CD8-positive, alpha-beta memory T cell (primary cell): Measurements from ENCODE around the gene OR8G5. TPM values are rescaled to one million over a fixed set of nuclear protein-coding genes. Genes with fewer than 3 reads are reported as not detected.

Experiments
- CTCF ChIA-PET: fragments of 350-600 bp; sonication (Branson Sonifier 250); formaldehyde crosslinking; loops from one replicate; lab custom pipeline; 2021; ENCODE audit warnings: antibody characterized with exemption; lab: Charles Lee
- POLR2A ChIA-PET: fragments of 350-600 bp; sonication (Branson Sonifier 250); formaldehyde crosslinking; loops from one replicate; lab custom pipeline; 2021; ENCODE audit warnings: antibody characterized with exemption; lab: Charles Lee
- DNase-seq, 5 donors: peaks; one replicate each; pipeline versions ENCODE4 v3.0.0 to v3.0.0-alpha.2; 2020 to 2022; ENCODE audit warnings: mixed read lengths in 1 of 5
- H3K27ac ChIP-seq: one replicate; pipeline ENCODE4 v1.7.0; 2013; ENCODE audit warnings: low read depth, mild to moderate bottlenecking, low read length, moderate library complexity
- H3K27me3 ChIP-seq: 2 replicates; pipeline ENCODE4 v1.7.0; 2013; ENCODE audit warnings: low read length, mild to moderate bottlenecking; ENCODE audit not compliant: insufficient read depth, poor library complexity, severe bottlenecking
- H3K36me3 ChIP-seq: 2 replicates; pipeline ENCODE4 v1.7.0; 2013; ENCODE audit warnings: mild to moderate bottlenecking, low read length, moderate library complexity; ENCODE audit not compliant: insufficient read depth
- H3K4me1 ChIP-seq: 2 replicates; pipeline ENCODE4 v1.7.0; 2013; ENCODE audit warnings: mild to moderate bottlenecking, low read length, moderate library complexity; ENCODE audit not compliant: insufficient read depth
- H3K4me3 ChIP-seq: 2 replicates; pipeline ENCODE4 v1.7.0; 2013; ENCODE audit warnings: mild to moderate bottlenecking, low read length
- H3K9me3 ChIP-seq: 2 replicates; pipeline ENCODE4 v1.7.0; 2013; ENCODE audit warnings: mild to moderate bottlenecking, low read length
- H3K27ac Mint-ChIP-seq, 8 donors: one replicate each; pipeline ENCODE4 v1.8.0; 2020 to 2021; ENCODE audit warnings: mixed read lengths in 8 of 8, mild to moderate bottlenecking in 6 of 8, inconsistent platforms in 3 of 8, moderate library complexity in 3 of 8
- H3K27me3 Mint-ChIP-seq, 2 donors: one replicate each; pipeline ENCODE4 v1.8.0; 2020 to 2021; ENCODE audit warnings: mixed read lengths in 2 of 2, mild to moderate bottlenecking in 1 of 2, moderate library complexity in 1 of 2
- H3K36me3 Mint-ChIP-seq, 3 donors: one replicate each; pipeline ENCODE4 v1.8.0; 2020 to 2021; ENCODE audit warnings: mixed read lengths in 3 of 3, inconsistent platforms in 1 of 3, mild to moderate bottlenecking in 1 of 3
- H3K4me1 Mint-ChIP-seq, 3 donors: one replicate each; pipeline ENCODE4 v1.8.0; 2020 to 2021; ENCODE audit warnings: mixed read lengths in 3 of 3, inconsistent platforms in 1 of 3, mild to moderate bottlenecking in 1 of 3
- H3K4me3 Mint-ChIP-seq, 7 donors: one replicate each; pipeline ENCODE4 v1.8.0; 2020 to 2021; ENCODE audit warnings: mixed read lengths in 7 of 7, mild to moderate bottlenecking in 6 of 7, moderate library complexity in 4 of 7, inconsistent platforms in 2 of 7
- H3K9me3 Mint-ChIP-seq, 5 donors: one replicate each; pipeline ENCODE4 v1.8.0; 2020 to 2022; ENCODE audit warnings: mixed read lengths in 5 of 5, mild to moderate bottlenecking in 3 of 5, moderate library complexity in 2 of 5, inconsistent platforms in 1 of 5
- polyA plus RNA-seq: library from polyadenylated mRNA; unstranded; fragments of 300-500 nt; fragmentation: Illumina TruSeq; gene quantifications from one replicate; pipeline ENCODE4 v1.2.3, GENCODE V29; 2021
- total RNA-seq, 2 experiments: library from RNA; stranded (reverse); gene quantifications; one replicate each; pipeline ENCODE4 v1.2.3, GENCODE V29; 2021

The OR8G5 gene
- total and polyA plus RNA-seq, 3 experiments from 2014 or later, result not detected

DNA sequence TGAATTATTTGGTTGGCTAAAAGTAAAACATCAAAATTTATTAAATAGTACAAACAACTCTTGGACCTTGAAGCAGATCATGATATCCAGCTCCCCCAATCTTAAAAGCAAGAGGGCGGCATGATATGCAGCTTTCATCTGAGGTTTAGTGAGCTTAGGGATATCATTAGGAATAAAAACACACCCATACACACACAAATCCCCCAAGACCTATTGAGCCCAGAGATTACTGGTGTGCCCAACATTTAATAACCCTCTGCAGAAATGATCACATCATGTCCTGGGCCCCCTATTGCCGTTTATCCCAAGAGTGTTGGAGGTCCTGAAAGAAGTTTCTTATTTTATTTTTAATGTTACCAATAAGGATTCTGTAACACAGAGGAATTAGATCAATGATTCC, 57.7 kb downstream of the OR8G5 start, which contains the start of gene OR8D1:
Gene OR8D1 (minus strand): TSS at position 101 of the 400 bp plus-strand sequence. CDS start 3,183 bp downstream, outside the sequence.
- H3K36me3 Mint-ChIP-seq, result no peaks in the 10 kb centered on the region
- H3K27ac Mint-ChIP-seq, result no peak within 1 kb of the TSS
- Histone ChIP-seq H3K4me1 (no peaks in the 10 kb centered on the region), H3K36me3 (no peaks in the 10 kb centered on the region), H3K27me3 (no peaks in the 10 kb centered on the region), H3K4me3 (no peak within 1 kb of the TSS), H3K27ac (no peak within 1 kb of the TSS), H3K9me3 (no peaks in the 10 kb centered on the region)
- ChIA-PET CTCF (no interaction called here), POLR2A (no interaction called here)
- H3K4me3 Mint-ChIP-seq, result no peak within 1 kb of the TSS
- H3K27me3 Mint-ChIP-seq, result peaks cover 0 to 4% of the 10 kb centered on the region in 2 donors
- H3K4me1 Mint-ChIP-seq, result no peaks in the 10 kb centered on the region
- H3K9me3 Mint-ChIP-seq, result peaks cover 0 to 1% (median 0%) of the 10 kb centered on the region in 5 donors
- no peak for DNase-seq

DNA sequence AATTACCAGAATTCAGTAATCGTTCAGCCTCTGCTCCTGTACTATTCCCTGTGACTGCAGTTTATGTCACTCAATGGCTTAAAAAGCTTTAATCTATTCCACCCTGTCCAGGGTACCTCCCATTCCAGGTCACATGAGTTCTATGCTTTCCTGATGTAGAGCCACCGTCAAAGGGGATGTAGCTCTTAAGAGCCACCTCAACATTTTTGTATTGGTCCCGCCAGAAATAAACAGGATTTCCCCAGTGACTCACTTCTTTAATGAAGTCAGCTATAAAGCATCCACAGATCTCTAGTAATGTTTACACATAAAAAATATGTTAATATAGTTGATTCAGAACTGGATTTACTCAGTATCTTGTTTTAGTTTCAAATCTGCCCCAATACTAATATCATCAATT, 58.9 kb downstream of the OR8G5 start:
- Histone ChIP-seq H3K4me1 (no peaks in the 10 kb centered on the region), H3K36me3 (no peaks in the 10 kb centered on the region), H3K4me3 (no peak overlapping the region), H3K27me3 (no peaks in the 10 kb centered on the region), H3K27ac (no peak overlapping the region), H3K9me3 (no peaks in the 10 kb centered on the region)
- ChIA-PET POLR2A (no interaction called here), CTCF (no interaction called here)
- no peaks in the 10 kb centered on the region for H3K4me1 Mint-ChIP-seq
- H3K27ac Mint-ChIP-seq, result no peak overlapping the region
- no peak overlapping the region for H3K4me3 Mint-ChIP-seq
- DNase-seq, result no peak
- peaks cover 0 to 4% of the 10 kb centered on the region in 2 donors for H3K27me3 Mint-ChIP-seq
- H3K36me3 Mint-ChIP-seq, result no peaks in the 10 kb centered on the region
- peaks cover 0 to 1% (median 0%) of the 10 kb centered on the region in 5 donors for H3K9me3 Mint-ChIP-seq

Other genes with a start within 250 kb of the OR8G5 start
- gene OR10G4, start 243.4 kb upstream of the OR8G5 start, total RNA-seq, result not detected
- gene OR10G4, start 243.4 kb upstream of the OR8G5 start, polyA plus RNA-seq, result not detected
- gene OR10G9, start 233.4 kb upstream of the OR8G5 start, total RNA-seq, result not detected
- gene OR10G9, start 233.4 kb upstream of the OR8G5 start, polyA plus RNA-seq, result not detected
- not detected for gene OR10G8, start 229.6 kb upstream of the OR8G5 start, total RNA-seq
- gene OR10G8, start 229.6 kb upstream of the OR8G5 start, polyA plus RNA-seq, result not detected
- gene OR10G7, start 215.1 kb upstream of the OR8G5 start, total RNA-seq, result not detected
- not detected for gene OR10G7, start 215.1 kb upstream of the OR8G5 start, polyA plus RNA-seq
- gene VWA5A, start 140.9 kb upstream of the OR8G5 start, total RNA-seq, result 1 to 10 TPM; 2.9 to 3.3 TPM
- gene VWA5A, start 140.9 kb upstream of the OR8G5 start, polyA plus RNA-seq, result 5.3 TPM
- not detected for gene OR10D3, start 73.0 kb upstream of the OR8G5 start, total RNA-seq
- gene OR10D3, start 73.0 kb upstream of the OR8G5 start, polyA plus RNA-seq, result not detected
- not detected for gene OR8G1, start 15.3 kb upstream of the OR8G5 start, total RNA-seq
- gene OR8G1, start 15.3 kb upstream of the OR8G5 start, polyA plus RNA-seq, result not detected
- not detected for gene OR8D1, start 57.6 kb downstream of the OR8G5 start, total RNA-seq
- not detected for gene OR8D1, start 57.6 kb downstream of the OR8G5 start, polyA plus RNA-seq
- not detected for gene OR8D2, start 63.8 kb downstream of the OR8G5 start, total RNA-seq
- gene OR8D2, start 63.8 kb downstream of the OR8G5 start, polyA plus RNA-seq, result not detected
- gene OR8B2, start 128.1 kb downstream of the OR8G5 start, total RNA-seq, result not detected
- gene OR8B2, start 128.1 kb downstream of the OR8G5 start, polyA plus RNA-seq, result not detected
- gene OR8B3, start 142.6 kb downstream of the OR8G5 start, total RNA-seq, result not detected
- not detected for gene OR8B3, start 142.6 kb downstream of the OR8G5 start, polyA plus RNA-seq
- not detected for gene OR8B4, start 168.5 kb downstream of the OR8G5 start, total RNA-seq
- not detected for gene OR8B4, start 168.5 kb downstream of the OR8G5 start, polyA plus RNA-seq
- not detected for gene OR8B8, start 189.3 kb downstream of the OR8G5 start, total RNA-seq
- gene OR8B8, start 189.3 kb downstream of the OR8G5 start, polyA plus RNA-seq, result not detected